PFSK-1 (cell line): ENCODE results near the gene HOXD11.

Source experiments
- FOXP2 ChIP-seq: optimal IDR thresholded peaks from 2 replicates; pipeline ENCODE3; 2011; ENCODE audit warnings: borderline replicate concordance, control low read depth, inconsistent platforms; ENCODE audit not compliant: insufficient read depth; ENCODE audit errors: extremely low read length, extremely low read depth
- POLR2AphosphoS5 ChIP-seq: IDR thresholded peaks from 2 replicates; pipeline ENCODE4 v1.6.1; 2012; ENCODE audit warnings: low read depth, mild to moderate bottlenecking, control low read depth, low read length, moderate library complexity
- SIN3A ChIP-seq: IDR thresholded peaks from 2 replicates; pipeline ENCODE4 v1.6.1; 2012; ENCODE audit warnings: mild to moderate bottlenecking, low read length, moderate library complexity, borderline replicate concordance; ENCODE audit not compliant: insufficient read depth
- TAF1 ChIP-seq: IDR thresholded peaks from 2 replicates; pipeline ENCODE4 v1.6.1; 2012; ENCODE audit warnings: low read length, control low read depth, borderline replicate concordance; ENCODE audit not compliant: insufficient read depth
- TF ChIP-seq, protein P1 (sequence below), 2 experiments: IDR thresholded peaks; 2 replicates each; pipeline versions ENCODE4 v1.6.1 to v1.8.0; 2011 to 2012; ENCODE audit warnings: low read depth in 2 of 2, low read length in 2 of 2, control low read depth in 1 of 2, inconsistent platforms in 1 of 2, mild to moderate bottlenecking in 1 of 2, moderate library complexity in 1 of 2; ENCODE audit not compliant: insufficient read depth in 1 of 2

The HOXD11 gene

DNA sequence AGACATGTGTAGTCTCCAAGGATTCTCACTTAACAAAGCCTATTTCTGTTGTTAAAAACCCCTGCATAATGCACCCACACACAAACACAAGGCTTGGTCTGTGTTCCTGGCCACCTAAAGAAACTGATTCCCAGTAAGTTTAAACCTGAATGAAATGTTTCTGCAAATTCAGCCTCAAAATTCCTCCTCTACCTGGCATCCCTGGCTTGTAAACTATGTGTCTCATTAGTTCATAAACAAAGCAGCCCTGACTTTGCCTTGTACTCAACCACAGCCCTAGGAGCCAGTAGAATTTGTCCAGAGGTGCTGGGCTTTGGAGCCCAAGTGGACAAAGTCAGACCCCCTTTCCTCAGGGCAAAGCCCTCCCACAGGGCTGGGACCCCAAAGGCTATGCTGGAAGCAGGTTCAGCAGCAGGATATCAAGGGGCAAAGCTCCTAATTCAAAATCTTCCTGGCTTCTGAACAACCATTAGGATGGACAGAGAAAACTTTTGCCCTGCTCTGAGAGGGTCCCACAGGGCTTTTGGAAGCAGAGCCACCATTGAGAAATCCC, 17.2 kb upstream of the HOXD11 start:
- TF ChIP-seq POLR2AphosphoS5 (no peak), FOXP2 (no peak), TAF1 (no peak), SIN3A (no peak)
- TF ChIP-seq, protein P1, sequence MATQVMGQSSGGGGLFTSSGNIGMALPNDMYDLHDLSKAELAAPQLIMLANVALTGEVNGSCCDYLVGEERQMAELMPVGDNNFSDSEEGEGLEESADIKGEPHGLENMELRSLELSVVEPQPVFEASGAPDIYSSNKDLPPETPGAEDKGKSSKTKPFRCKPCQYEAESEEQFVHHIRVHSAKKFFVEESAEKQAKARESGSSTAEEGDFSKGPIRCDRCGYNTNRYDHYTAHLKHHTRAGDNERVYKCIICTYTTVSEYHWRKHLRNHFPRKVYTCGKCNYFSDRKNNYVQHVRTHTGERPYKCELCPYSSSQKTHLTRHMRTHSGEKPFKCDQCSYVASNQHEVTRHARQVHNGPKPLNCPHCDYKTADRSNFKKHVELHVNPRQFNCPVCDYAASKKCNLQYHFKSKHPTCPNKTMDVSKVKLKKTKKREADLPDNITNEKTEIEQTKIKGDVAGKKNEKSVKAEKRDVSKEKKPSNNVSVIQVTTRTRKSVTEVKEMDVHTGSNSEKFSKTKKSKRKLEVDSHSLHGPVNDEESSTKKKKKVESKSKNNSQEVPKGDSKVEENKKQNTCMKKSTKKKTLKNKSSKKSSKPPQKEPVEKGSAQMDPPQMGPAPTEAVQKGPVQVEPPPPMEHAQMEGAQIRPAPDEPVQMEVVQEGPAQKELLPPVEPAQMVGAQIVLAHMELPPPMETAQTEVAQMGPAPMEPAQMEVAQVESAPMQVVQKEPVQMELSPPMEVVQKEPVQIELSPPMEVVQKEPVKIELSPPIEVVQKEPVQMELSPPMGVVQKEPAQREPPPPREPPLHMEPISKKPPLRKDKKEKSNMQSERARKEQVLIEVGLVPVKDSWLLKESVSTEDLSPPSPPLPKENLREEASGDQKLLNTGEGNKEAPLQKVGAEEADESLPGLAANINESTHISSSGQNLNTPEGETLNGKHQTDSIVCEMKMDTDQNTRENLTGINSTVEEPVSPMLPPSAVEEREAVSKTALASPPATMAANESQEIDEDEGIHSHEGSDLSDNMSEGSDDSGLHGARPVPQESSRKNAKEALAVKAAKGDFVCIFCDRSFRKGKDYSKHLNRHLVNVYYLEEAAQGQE (IDR thresholded peaks at IDR 0.05; ENCODE audit: insufficient read depth in 1 of 2, low read depth in 2 of 2, low read length in 2 of 2), result no peak

DNA sequence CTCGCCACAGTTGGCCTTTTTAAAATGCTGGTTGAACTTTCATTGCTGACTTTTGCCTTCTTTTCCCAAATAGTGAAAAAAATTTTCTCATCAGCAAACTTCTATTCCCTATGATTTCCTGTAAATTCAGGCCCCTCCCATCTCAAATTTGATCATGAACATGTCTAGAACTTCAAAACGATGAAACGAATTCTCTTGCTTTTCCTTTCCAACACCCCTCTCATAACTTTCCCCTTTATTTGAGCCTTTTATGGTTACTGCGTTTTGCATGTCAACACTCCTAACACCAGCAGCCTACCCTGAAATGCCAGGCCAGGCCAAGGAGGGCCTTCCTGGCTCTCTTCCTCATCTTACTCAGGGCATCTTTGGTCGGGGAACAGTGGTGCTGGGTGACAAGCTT, 16.2 kb upstream of the HOXD11 start:
- no peak for TF ChIP-seq FOXP2
- TF ChIP-seq SIN3A, result no peak
- no peak for TF ChIP-seq POLR2AphosphoS5
- TF ChIP-seq, protein P1 (IDR thresholded peaks at IDR 0.05; ENCODE audit: insufficient read depth in 1 of 2, low read depth in 2 of 2, low read length in 2 of 2), result no peak
- TF ChIP-seq TAF1, result no peak

DNA sequence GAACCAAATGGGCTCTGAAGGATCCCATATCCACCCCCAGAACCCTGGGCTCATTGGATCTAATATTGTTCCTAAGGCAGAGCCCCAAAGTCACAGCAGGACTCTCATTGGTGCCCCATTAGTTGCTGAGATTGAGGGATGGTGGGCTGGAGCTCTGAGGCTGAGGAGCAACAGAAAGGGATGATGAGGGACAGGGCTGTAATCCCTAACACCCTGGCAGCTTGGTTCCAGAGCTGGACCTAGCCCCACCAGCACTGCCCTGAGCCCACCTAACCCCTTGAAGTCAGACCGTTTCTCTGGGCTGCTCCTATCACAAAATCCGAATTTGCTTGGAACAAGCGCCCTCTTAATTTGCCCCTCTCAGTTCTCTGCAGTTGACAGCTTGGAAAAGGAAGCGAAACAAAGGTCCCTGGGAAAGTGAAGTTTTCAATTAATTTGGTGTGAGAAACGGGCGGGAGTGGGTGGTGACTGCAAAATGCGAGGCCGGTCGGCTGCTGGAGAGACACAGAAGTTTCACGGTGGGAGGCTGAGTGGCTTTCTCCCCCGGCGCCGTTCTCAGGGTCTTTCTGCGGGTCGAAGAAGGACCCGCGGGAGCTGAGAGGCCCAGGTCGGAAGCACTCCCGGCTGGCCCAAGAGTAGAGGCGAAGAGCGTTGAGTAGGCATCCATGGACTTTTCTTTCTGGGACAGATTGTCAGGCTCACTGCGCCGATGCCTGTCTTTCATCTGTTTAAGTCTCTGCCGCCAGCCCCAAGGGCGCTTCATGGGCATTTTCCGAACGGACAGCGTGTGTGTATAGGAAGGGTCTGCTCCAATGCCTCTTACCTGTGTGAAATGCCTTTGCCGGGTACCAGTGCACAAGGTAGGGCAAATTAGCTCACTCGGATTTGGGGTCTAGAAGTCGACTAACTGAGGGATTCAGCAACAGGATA, 15.5 kb upstream of the HOXD11 start:
- TF ChIP-seq TAF1, result no peak
- TF ChIP-seq, protein P1 (IDR thresholded peaks at IDR 0.05; ENCODE audit: insufficient read depth in 1 of 2, low read depth in 2 of 2, low read length in 2 of 2), result no peak
- TF ChIP-seq POLR2AphosphoS5, result no peak
- no peak for TF ChIP-seq SIN3A
- no peak for TF ChIP-seq FOXP2

DNA sequence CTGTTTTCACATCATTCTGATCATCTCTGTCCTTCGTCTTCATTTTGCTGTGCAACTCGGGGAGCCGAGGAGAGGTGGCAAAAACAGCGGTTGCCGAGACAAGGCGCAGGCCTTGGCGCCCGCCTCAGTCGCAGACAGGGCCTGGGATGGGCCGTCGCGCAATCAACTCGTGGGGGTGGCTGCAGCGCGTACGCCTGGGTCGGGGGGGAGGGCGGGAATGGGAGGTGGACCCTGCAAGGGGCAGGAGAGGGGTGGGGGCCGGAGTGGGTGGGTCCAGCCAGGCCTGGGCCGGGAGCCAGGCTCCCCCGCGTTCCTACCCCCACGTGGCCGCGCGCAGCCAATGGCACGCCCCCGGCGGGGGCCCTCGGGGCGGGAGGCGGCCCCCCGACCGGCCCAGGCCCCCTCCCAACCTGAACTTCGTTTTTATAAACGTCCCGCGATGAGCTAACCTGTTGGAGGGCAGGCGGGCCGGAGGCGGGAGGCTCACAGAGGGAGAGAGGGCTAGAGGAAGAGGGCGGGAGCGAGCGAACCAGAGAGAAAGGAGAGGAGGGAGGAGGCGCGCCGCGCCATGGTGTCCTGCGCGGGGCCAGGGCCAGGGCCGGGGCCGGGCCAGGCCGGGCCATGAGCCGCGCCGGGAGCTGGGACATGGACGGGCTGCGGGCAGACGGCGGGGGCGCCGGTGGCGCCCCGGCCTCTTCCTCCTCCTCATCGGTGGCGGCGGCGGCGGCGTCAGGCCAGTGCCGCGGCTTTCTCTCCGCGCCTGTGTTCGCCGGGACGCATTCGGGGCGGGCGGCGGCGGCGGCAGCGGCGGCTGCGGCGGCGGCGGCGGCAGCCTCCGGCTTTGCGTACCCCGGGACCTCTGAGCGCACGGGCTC, 14.6 kb upstream of the HOXD11 start, which contains the start of gene HOXD13:
HOXD13 (plus strand) TSS at position 452 of the 875 bp plus-strand sequence; CDS start at position 622, 170 bp downstream.
- TF ChIP-seq SIN3A (no peak), FOXP2 (no peak), POLR2AphosphoS5 (no peak), TAF1 (no peak)
- TF ChIP-seq, protein P1 (IDR thresholded peaks at IDR 0.05; ENCODE audit: insufficient read depth in 1 of 2, low read depth in 2 of 2, low read length in 2 of 2), result no peak
